Kidney (tissue), 14 donors: ENCODE measurements around the gene PRDM1. TPM values are rescaled to one million over a fixed set of nuclear protein-coding genes. Genes with fewer than 3 reads are reported as not detected.

Experiments used
- DNase-seq, 5 donors: peaks; one replicate each; pipeline ENCODE4 v3.0.0-alpha.2; 2013 to 2020
- FAIRE-seq: peaks from 2 replicates; lab custom pipeline; 2012; peaks lifted over from hg19 to GRCh38; lab: Jason Lieb, UNC
- H3K27ac ChIP-seq, 2 donors: one replicate each; pipeline ENCODE4 v1.7.0; 2013; ENCODE audit warnings: low read depth in 2 of 2, low read length in 2 of 2, inconsistent platforms in 1 of 2
- H3K27me3 ChIP-seq: one replicate; pipeline ENCODE4 v1.7.1; 2013; ENCODE audit warnings: low read length, inconsistent platforms; ENCODE audit not compliant: control insufficient read depth, insufficient read depth
- H3K36me3 ChIP-seq, 3 donors: one replicate each; pipeline versions ENCODE4 v1.7.0 to v1.7.1; 2013; ENCODE audit warnings: low read length in 3 of 3, control low read depth in 1 of 3, inconsistent platforms in 1 of 3; ENCODE audit not compliant: insufficient read depth in 3 of 3, control insufficient read depth in 2 of 3
- H3K4me1 ChIP-seq, 3 donors: one replicate each; pipeline versions ENCODE4 v1.7.0 to v1.7.1; 2013; ENCODE audit warnings: low read length in 3 of 3, inconsistent platforms in 1 of 3, low read depth in 1 of 3; ENCODE audit not compliant: control insufficient read depth in 2 of 3, insufficient read depth in 2 of 3
- H3K4me3 ChIP-seq, 3 donors: one replicate each; pipeline versions ENCODE4 v1.7.0 to v1.8.1; 2013; ENCODE audit warnings: low read length in 3 of 3, control low read depth in 1 of 3, inconsistent platforms in 1 of 3
- H3K9ac ChIP-seq, 3 donors: one replicate each; pipeline versions ENCODE4 v1.7.0 to v1.7.1; 2013; ENCODE audit warnings: low read length in 3 of 3, control low read depth in 1 of 3, inconsistent platforms in 1 of 3
- H3K9me3 ChIP-seq, 3 donors: one replicate each; pipeline versions ENCODE4 v1.7.0 to v1.7.1; 2013; ENCODE audit warnings: low read length in 3 of 3, control low read depth in 1 of 3, inconsistent platforms in 1 of 3; ENCODE audit not compliant: control insufficient read depth in 2 of 3, insufficient read depth in 1 of 3
- intact Hi-C: fragments of 100-400 bp; cut with DNase I; formaldehyde crosslinking; loops from one replicate; pipeline ENCODE4 v1.11.1; 2022
- polyA plus RNA-seq: library from polyadenylated mRNA; stranded (reverse); fragments of 350-450 nt; fragmentation: Illumina TruSeq; extraction: RNeasy Lipid Tissue Mini Kit (QIAGEN cat#74804); gene quantifications from one replicate; pipeline ENCODE4 v1.2.3, GENCODE V29; 2014; ENCODE audit warnings: low read depth, low replicate concordance; ENCODE audit not compliant: insufficient read depth
- total RNA-seq: library from RNA; stranded (reverse); fragmentation: NEBNext Ultra II Directional; extraction: Animal tissue kit (Norgen Biotek cat#: 25700); gene quantifications from one replicate; pipeline ENCODE4 v1.2.1, GENCODE V29; 2021
- TF ChIP-seq, protein P1 (sequence below): IDR thresholded peaks from 3 replicates; pipeline ENCODE4 v1.5.1; 2012; ENCODE audit warnings: mild to moderate bottlenecking, moderate library complexity, borderline replicate concordance; ENCODE audit not compliant: insufficient read depth; ENCODE audit errors: extremely low read depth
- donor health status: control.
- donor health status: control.
- donor health status: control.
- donor health status: control.
- donor health status: control.
- donor health status: DM: yes; HTN: yes; CAD: no.
- donor health status: Normal renal cell carcinoma (clear cell type).

The PRDM1 gene
- total and polyA plus RNA-seq, 2 donors from 2014 or later, result 0.86 to 23.0 TPM

DNA sequence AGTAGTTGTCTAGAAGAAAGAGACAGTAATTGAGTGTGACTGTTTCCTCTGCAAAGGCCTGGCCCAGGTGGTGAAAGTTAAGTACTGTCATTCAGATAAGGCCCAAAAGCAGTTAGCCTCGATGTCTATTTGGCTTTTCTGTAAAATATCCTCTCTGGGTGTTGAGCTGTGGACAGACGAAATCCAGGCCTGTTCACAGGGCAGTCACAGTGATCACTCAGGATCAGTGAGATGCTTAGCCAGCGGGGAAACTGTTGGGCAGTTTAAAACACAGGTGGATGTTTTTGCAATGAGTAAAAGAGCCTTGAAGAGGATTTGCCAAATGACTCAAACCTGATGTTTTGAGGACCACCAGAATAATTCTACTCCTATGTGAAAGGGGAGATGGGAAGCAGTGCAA lies 22.0 kb upstream of the PRDM1 start:
- no peak overlapping the region for H3K4me3 ChIP-seq
- intact Hi-C loops, result no loop called here
- H3K36me3 ChIP-seq, result no peaks in the 10 kb centered on the region
- no peaks in the 10 kb centered on the region for H3K4me1 ChIP-seq
- H3K9me3 ChIP-seq, result no peaks in the 10 kb centered on the region
- H3K27me3 ChIP-seq, result no peaks in the 10 kb centered on the region
- no peak overlapping the region for H3K27ac ChIP-seq
- no peak for FAIRE-seq
- no peak for DNase-seq
- no peak overlapping the region for H3K9ac ChIP-seq
- TF ChIP-seq, protein P1, sequence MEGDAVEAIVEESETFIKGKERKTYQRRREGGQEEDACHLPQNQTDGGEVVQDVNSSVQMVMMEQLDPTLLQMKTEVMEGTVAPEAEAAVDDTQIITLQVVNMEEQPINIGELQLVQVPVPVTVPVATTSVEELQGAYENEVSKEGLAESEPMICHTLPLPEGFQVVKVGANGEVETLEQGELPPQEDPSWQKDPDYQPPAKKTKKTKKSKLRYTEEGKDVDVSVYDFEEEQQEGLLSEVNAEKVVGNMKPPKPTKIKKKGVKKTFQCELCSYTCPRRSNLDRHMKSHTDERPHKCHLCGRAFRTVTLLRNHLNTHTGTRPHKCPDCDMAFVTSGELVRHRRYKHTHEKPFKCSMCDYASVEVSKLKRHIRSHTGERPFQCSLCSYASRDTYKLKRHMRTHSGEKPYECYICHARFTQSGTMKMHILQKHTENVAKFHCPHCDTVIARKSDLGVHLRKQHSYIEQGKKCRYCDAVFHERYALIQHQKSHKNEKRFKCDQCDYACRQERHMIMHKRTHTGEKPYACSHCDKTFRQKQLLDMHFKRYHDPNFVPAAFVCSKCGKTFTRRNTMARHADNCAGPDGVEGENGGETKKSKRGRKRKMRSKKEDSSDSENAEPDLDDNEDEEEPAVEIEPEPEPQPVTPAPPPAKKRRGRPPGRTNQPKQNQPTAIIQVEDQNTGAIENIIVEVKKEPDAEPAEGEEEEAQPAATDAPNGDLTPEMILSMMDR, result no peak

DNA sequence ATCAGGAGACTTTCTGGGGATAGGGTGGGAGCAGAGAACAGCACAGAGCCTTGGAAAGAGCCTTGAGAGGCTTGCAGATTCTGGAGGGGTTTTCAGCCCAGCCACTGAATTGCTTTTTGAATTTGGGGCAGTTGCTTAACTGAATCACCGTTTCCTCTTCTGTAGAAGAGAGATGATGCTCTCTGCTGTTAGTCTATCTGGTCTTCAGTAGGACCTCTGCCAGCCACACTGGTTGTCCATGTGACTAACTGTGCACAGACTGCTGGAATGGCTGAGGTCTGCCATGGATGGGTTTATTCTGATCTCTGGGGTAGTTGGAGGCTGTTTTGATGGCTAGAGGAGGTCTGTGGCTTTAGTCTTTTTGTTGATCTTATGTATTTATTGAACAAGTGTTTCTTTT lies 21.4 kb upstream of the PRDM1 start:
- Histone ChIP-seq H3K4me1 (peaks cover 0 to 2% (median 1%) of the 10 kb centered on the region in 3 donors), H3K36me3 (no peaks in the 10 kb centered on the region), H3K9me3 (no peaks in the 10 kb centered on the region), H3K9ac (no peak overlapping the region), H3K27me3 (no peaks in the 10 kb centered on the region), H3K4me3 (no peak overlapping the region), H3K27ac (no peak overlapping the region)
- DNase-seq (no peak), FAIRE-seq (no peak)
- TF ChIP-seq, protein P1, result no peak
- intact Hi-C loops, result no loop called here

DNA sequence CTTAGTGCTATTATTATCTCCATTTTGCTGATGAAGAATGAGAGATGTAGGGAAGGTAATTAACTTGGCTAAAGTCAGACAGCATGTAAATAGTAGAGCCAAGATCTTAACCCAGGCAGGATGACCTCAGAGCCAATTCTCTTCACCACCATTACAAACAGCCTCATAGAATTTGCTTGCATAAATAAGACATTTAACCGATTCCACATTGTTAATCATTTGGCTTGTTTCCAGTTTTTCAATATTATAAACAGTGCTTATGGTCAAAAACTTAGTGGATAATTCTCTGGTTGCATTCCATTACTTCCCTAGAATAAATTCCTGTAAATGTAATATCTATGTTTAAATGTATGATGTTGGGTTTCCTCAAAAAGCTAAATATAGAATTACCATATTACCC lies 19.1 kb upstream of the PRDM1 start:
- H3K9ac ChIP-seq, result no peak overlapping the region
- H3K27ac ChIP-seq, result no peak overlapping the region
- no peaks in the 10 kb centered on the region for H3K27me3 ChIP-seq
- peaks cover 0 to 4% (median 3%) of the 10 kb centered on the region in 3 donors for H3K4me1 ChIP-seq
- DNase-seq, result no peak
- FAIRE-seq, result no peak
- TF ChIP-seq, protein P1, result no peak
- no peaks in the 10 kb centered on the region for H3K36me3 ChIP-seq
- no peak overlapping the region for H3K4me3 ChIP-seq
- intact Hi-C loops, result no loop called here
- no peaks in the 10 kb centered on the region for H3K9me3 ChIP-seq

DNA sequence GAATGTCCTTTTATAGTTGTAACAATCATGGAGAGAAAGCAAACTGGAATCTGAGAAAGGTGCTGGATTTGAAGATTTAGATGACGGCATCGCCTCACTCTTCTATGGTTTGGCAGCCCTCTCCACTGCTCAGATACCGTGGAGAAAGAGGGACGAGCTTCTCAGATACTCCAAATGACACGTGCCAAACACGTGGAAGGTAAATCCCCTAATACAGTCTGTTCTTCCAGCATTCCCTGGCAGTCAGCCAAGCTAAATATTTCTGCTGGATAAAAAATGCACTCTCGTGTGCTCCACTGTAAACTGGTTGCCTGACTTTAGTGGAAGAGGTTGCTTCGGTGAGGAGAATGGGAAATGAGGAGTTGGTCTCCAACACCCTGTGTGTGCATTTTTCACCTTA lies 16.7 kb upstream of the PRDM1 start:
- Histone ChIP-seq H3K4me3 (no peak overlapping the region), H3K27ac (no peak overlapping the region), H3K4me1 (peaks cover 0 to 4% (median 3%) of the 10 kb centered on the region in 3 donors), H3K9me3 (no peaks in the 10 kb centered on the region), H3K9ac (no peak overlapping the region), H3K27me3 (no peaks in the 10 kb centered on the region), H3K36me3 (no peaks in the 10 kb centered on the region)
- TF ChIP-seq, protein P1, result no peak
- peak in 4 of 5 donors; percentile 40 to 94 (median 74) for DNase-seq
- intact Hi-C loops, result no loop called here
- FAIRE-seq, result no peak
